Coronary artery (tissue), 2 donors: ENCODE measurements around the gene VEPH1.

ENCODE experiments used
- DNase-seq: peaks from one replicate; pipeline ENCODE4 v3.0.0-alpha.2; 2017; ENCODE audit warnings: low spot score
- H3K27ac ChIP-seq, 2 donors: fragments of 200-600 bp; sonication (generic); one replicate each; pipeline ENCODE4 v1.5.1; 2016 to 2019
- H3K4me3 ChIP-seq: fragments of 200-600 bp; sonication (generic); 2 replicates; pipeline ENCODE4 v1.5.1; 2016; ENCODE audit warnings: mild to moderate bottlenecking, moderate library complexity
- TF ChIP-seq, protein P1 (sequence below): fragments of 200-600 bp; sonication (generic); IDR thresholded peaks from one replicate; pipeline ENCODE4 v1.5.1; 2019; ENCODE audit warnings: antibody characterized with exemption

The VEPH1 gene

DNA sequence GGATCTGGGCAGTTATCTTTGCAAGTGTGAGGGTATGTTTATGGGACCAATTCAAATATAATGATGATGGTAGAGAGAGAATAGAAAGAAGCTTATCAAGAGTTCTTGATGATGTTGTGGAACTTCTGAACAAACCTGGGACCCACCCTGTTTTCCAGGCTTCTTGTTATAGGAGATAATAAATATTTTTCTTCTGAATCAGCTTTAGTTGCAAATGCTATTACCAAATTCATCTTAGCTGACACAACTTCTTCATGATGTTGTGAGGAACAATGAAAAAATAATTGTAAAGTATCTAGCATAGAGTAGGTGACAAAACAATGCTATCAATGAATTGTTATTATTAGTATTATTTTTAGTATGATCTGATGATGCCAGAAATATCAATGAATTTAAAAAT is 110.1 kb downstream of the VEPH1 start:
- DNase-seq: no peak
- TF ChIP-seq, protein P1, sequence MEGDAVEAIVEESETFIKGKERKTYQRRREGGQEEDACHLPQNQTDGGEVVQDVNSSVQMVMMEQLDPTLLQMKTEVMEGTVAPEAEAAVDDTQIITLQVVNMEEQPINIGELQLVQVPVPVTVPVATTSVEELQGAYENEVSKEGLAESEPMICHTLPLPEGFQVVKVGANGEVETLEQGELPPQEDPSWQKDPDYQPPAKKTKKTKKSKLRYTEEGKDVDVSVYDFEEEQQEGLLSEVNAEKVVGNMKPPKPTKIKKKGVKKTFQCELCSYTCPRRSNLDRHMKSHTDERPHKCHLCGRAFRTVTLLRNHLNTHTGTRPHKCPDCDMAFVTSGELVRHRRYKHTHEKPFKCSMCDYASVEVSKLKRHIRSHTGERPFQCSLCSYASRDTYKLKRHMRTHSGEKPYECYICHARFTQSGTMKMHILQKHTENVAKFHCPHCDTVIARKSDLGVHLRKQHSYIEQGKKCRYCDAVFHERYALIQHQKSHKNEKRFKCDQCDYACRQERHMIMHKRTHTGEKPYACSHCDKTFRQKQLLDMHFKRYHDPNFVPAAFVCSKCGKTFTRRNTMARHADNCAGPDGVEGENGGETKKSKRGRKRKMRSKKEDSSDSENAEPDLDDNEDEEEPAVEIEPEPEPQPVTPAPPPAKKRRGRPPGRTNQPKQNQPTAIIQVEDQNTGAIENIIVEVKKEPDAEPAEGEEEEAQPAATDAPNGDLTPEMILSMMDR: no peak
- Histone ChIP-seq H3K4me3 (no peak overlapping the region), H3K27ac (no peak overlapping the region)

DNA sequence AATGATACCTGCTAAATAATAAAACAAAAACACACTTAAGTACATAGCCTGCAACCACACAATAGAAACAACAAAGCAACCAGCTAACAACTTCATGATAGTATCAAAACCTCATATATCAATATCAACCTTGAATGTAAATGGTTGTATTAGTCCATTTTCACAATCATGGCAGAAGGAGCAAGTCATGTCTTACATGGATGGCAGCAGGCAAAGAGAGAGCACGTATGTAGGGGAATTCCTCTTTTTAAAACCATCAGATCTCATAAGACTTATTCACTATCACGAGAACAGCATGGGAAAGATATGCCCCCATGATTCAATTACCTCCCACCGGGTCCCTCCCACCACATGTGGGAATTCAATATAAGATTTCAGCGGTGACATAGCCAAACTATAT is 111.1 kb downstream of the VEPH1 start:
- Histone ChIP-seq H3K4me3 (no peak overlapping the region), H3K27ac (no peak overlapping the region)
- no peak for DNase-seq
- TF ChIP-seq, protein P1: no peak

DNA sequence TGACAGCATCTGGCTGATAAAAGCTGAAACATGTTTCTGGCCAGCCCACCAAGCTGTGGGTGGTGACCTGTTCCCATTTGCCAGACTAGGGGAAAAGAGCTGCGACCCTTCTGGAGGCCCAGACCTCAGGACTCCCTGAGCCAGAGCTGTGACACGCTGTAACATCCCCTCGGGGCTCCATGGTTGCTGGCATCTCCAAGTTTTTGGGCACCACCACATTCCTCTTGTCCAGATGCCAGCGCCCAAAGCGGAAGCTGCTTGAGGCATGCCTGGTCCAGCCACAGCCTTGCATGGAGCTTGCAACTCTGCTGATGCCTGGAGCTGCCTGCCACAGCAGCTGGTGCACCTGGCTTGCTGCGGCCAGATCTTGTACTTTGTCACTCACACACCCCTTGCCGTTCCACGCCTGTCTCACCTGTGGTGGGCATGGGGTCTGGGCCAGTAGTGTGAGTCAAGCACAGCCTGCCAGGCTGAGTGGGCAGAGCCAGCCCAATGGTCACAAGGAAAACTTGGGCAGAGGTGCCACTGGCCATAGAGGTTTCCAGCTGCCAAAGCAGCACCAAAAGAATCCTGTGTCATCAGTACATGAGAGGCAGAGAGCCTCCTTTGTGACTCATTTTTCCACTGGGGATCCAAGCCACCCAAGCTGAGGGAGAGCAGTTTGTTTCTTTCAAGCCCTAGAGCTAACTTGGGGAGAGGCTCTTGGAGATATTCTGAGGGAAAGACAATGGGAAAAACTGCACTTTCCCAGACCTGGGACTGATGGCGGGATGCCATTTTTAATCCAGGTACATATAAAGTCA is 112.3 kb downstream of the VEPH1 start:
- TF ChIP-seq, protein P1: no peak
- no peak overlapping the region for H3K4me3 ChIP-seq
- H3K27ac ChIP-seq: no peak overlapping the region
- DNase-seq: no peak

DNA sequence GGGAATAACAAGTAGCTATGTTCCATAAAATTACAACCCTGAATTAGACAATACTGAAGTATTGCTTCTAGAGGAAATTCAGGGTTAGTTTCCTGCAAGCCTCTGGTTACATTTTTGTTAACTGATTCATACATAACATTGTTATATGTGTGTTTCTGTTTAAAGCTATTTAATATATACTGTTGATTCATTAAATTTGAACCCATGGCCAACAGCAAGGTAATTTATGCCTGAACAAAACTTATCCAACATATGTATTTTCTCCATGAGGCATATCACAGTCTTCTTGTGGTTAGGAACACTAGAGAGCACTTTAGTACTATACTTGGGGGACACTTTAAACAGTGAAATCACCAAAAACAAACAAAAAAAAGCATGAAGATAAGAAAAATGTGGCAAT is 114.2 kb downstream of the VEPH1 start:
- H3K4me3 ChIP-seq: no peak overlapping the region
- H3K27ac ChIP-seq: no peak overlapping the region
- no peak for DNase-seq
- TF ChIP-seq, protein P1: no peak

DNA sequence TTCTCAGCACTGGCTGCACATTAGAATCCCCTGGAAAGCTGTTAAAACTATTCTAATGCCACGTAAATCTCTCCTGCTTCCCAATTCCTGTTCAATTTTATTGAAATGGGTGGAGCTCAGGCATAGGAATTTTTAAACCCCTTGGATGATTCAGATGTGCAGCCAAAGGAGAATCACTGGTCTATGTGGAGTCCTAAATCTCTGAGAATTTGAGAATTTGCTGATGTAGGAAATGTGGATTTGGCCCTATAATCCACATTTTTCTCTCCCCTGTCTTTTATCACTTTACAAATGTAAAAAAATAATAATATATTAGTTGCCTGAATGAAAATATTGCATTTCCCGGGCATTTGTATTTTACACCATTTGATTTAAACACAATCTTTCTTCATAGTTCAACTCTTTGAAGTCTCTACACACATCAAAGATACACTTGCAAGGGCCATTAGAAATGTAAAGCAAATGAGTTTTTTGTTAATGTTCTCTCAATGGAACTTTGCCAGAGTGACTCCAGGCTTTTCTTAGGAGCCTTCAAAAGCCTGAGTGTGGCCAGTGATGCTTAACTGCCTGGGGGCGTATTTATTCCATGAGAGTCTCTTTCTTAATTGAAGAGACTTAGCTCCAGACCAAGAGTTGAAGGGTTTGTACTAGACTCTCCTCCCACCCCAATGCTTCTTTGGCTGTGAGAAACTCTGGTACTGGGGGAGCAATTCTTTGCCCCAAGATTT is 115.3 kb downstream of the VEPH1 start:
- TF ChIP-seq, protein P1: no peak
- Histone ChIP-seq H3K27ac (no peak overlapping the region), H3K4me3 (no peak overlapping the region)
- DNase-seq: no peak

DNA sequence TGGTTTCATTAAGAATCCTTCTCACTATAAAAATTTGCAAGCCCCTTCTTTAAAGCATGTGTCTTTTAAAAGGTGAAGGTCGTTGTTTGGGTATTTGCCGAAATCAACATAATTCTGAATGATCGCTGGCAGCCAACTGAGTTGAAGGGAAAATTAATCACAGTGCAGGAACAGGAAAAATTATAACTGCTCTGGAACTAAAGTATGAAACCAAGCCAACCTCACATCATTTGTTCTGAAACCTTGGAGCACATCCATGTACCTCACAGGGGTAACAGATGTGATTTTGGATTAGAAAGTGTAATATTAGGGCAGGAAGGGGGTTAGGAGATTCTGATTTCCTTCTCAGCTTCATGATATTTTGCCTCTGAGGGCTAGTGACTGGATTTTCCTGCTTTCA is 118.7 kb downstream of the VEPH1 start:
- TF ChIP-seq, protein P1: no peak
- DNase-seq: no peak
- H3K27ac ChIP-seq: no peak overlapping the region

DNA sequence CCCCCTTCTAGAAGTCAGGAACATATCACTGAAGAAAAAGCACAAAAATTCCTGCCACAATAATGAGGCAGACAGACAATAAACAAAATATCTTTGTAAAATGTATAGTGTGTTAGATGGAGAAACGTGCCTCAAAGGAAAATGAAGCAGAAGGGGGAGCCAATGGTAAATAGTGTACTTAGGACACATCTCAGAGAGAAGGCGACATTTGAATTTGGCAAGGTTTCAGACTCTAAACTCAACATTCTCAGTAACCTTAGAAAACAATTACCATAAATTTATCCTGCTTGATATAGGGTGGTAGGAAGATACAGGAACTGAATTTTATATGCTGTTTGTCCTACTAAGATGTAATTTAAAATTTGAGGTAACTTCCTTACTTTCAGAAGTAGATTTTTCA is 119.2 kb downstream of the VEPH1 start:
- no peak for DNase-seq
- TF ChIP-seq, protein P1: no peak
- no peak overlapping the region for H3K4me3 ChIP-seq
- no peak overlapping the region for H3K27ac ChIP-seq

More for the DNA sequence above, 118.7 kb downstream of the VEPH1 start:
- H3K4me3 ChIP-seq: no peak overlapping the region
